IPS DF 19.7 (cell line): Measurements from ENCODE around the gene TUBA1A.
"Not testable (repeated sequence)": the region's sequence is repeated elsewhere in the genome, so short reads cannot be mapped to it uniquely, and the experiment has no call there.

ENCODE experiments used
- DNase-seq: peaks from one replicate; pipeline ENCODE4 v3.0.0-alpha.2; 2013; ENCODE audit warnings: low read depth, low spot score

The TUBA1A gene

GRCh38 chr12:49201595-49202295, 12.9 kb upstream of the TUBA1A start:
- DNase-seq, result no peak

GRCh38 chr12:49200919-49201594, 12.2 kb upstream of the TUBA1A start:
- DNase-seq, result no peak

DNA sequence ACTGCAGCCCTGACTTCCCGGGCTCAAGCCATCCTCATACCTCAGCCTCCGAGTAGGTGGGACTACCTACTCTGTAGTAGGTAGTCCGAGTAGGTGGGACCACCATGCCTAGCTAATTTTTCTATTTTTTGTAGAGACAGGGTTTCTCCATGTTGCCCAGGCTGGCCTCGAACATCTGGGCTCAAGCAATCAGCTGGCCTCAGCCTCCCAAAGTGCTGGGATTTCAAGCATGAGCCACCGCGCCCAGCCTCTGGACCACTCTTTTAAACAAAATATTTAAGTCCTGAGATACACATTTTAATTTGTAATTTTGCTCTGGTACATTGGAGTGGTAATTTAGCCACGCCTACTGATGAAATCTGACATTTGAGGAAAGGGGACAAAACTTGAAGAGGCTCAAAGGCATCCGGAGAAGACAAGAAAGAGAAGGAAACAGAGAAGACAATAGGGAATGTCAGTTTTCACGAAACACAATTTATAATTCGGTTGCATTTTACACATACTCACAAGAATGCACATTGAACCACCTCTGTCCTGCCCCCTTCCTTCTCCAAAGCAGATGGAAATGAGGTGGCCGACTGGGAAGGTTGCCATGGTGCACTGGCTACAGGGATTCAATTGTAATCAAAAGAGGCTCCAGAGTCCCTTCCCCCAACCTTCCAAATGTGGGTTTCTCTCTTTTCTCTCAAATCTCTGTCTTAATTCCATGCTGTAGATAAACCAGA, 9.7 kb upstream of the TUBA1A start:
- no peak for DNase-seq

GRCh38 chr12:49197256-49197655, 8.4 kb upstream of the TUBA1A start:
- no peak for DNase-seq

DNA sequence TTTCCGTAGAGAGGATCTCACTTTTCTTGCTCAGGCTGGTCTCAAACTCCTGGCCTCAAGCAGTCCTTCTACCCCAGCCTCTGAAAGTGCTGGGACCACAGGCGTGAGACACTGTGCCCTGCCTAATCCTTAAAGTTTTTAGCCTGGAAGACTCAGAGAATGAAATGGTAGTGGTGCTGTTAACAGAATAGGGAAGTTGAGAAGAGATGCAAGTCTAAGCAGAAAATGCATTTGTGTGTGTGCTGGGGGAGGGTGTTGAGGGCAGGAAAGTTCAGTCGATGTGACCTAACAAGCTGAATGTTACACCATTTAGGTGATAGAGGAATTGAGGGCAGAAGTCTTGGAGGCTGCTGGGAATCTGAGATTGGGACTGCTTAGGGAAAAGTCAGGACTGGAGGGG, 6.9 kb upstream of the TUBA1A start:
- DNase-seq, result no peak

DNA sequence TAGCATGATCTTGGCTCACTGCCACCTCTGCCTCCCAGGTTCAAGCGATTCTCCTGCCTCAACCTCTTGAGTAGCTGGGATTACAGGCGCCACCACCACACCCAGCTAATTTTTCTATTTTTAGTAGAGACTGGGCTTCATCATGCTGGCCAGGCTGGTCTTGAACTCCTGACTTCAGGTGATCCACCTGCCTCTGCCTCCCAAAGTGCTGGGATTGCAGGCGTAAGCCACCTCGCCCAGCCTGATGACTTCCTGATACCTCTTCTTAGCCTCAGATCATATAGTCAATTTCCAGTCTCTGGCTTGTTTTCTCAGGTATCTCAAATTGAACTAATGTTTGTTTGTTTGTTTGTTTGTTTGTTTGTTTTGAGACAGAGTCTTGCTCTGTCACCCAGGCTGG, 4.9 kb upstream of the TUBA1A start:
- DNase-seq, result not testable (repeated sequence)

DNA sequence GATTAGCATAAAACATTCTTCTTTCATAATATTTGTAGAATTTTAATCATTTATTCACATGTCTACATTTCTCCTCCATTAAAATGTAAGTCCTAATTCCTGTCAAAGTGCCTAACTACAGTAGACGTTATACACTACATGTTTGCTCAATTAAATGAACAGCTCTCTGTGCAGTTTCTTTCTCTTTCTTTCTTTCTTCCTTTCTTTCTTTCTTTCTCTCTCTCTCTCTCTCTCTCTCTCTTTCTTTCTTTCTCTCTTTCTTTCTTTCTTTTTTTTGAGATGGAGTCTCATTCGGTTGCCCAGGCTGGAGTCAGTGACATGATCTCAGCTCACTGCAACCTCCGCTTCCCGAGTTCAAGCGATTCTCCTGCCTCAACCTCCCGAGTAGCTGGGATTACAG, 2.6 kb upstream of the TUBA1A start:
- DNase-seq, result not testable (repeated sequence)

DNA sequence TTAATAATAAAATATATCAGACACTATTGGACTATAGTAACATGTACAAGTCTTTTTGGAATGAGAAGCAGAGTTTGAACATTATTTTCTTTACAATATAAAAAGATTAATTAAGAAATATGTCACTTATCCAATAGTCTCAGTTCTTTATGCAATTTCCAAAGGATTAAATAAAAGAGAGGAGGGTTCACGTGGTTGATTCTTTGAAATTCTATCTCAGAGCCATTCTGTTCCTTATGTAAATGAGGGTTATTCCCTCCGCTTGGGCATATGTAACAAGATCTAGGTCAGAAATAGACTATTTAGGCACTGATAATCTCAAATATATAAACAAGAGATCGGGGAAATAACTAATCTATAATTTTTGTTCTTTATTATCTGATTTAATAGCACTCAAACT, 2.1 kb upstream of the TUBA1A start:
- no peak for DNase-seq

DNA sequence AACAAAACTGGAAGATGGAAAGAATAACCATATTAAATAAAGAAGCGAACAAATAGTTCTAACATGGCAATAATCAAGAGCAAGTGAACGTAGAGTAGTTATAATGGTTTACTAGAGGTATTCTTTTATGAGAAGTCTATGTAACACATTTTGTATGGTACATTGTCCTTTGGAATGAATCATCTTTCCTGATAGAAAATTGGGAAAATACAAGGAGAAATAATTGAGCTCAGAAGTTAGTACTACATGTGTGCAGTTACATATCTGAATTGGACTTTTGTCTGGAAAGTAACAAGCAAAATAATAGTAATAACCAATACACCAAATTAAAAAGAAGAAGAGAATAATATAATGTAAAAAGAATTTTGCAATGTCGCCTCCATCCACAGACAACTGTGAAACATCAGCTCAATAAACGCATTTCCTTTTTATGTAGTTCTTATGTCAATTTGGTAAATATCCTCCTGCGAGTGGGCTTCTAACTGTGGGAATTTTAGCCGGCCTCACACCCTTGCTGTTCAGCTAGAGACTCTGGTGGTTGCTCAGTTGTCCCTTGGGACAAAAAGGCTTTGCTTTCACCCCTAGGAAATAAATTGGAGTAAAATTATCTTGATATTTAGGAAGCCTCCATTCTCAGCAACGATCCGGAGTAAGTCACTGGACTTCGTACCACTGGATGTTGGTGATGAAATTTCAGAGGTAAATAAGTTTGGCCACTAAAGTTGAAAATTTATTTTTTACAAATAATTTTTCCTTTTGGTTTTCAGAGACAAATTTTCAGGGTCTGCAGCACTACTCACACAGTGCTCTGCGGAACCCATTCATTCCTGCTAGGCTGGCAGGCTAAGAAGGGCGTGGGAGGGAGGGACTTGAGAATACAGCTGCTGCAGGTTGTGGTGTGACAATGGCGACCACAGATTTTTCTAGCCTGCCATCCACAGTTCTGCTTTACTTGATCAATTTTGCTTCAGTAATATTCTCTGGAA, 1.1 kb upstream of the TUBA1A start:
- no peak for DNase-seq

GRCh38 chr12:49188201-49188915, 522 bp downstream of the TUBA1A start:
- no peak for DNase-seq

- DNase-seq, result no peak
Measured at GRCh38 chr12:49187184-49187583, 1.7 kb downstream of the TUBA1A start.

- not testable (repeated sequence) for DNase-seq
Measured at GRCh38 chr12:49186307-49186706, 2.6 kb downstream of the TUBA1A start.

DNA sequence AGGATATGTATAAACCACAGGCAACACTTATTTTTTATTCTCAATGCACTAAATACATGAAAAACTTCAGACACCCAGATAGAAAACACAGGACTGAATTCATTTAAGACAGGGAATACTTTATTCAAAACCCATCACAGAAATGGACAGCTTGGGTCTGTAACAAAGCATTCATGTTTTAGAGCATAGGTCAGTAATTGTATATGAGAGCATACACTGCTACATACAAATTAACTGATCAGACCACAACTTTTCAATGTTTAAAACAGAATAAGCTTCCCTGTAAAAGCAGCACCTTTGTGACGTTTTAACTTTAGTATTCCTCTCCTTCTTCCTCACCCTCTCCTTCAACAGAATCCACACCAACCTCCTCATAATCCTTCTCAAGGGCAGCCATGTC, 4.2 kb downstream of the TUBA1A start:
- DNase-seq, result not testable (repeated sequence)

GRCh38 chr12:49183214-49183950, 5.5 kb downstream of the TUBA1A start:
- not testable (repeated sequence) for DNase-seq

- DNase-seq, result no peak
Measured at GRCh38 chr12:49174218-49174617, 14.7 kb downstream of the TUBA1A start.

DNA sequence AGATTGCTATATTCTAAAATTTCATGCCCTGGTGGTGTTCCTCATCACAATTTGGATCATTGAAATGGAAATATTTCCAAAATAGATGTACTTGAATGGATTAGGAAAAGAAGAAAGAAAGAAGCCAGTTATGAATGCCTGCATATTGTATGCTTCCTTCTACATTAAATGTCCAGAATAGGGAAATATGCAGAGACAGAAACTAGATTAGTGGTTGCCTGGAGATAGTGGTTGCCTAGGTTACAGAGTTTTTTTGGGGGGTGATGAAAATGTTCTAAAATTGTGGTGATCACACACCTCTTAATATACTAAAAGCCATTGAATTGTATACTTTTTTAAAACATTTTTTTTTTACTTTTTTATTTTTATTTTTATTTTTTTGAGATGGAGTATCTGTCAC, 18.0 kb downstream of the TUBA1A start:
- no peak for DNase-seq

GRCh38 chr12:49165114-49165513, 23.8 kb downstream of the TUBA1A start:
- DNase-seq, result no peak

DNA sequence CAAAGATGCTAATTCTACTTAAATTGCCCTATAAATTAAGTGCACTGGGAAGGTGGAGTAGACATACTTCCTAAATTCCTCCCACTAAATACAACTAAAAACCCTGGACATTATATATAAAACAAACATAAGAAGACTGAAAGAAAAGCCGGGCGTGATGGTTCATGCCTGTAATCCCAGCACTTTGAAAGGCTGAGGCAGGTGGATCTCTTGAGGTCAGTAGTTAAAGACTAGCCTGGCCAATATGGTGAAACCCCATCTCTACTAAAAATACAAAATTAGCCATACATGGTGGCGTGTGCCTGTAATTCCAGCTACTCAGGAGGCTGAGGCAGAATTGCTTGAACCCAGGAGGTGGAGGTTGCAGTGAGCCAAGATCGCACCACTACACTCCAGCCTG, 27.0 kb downstream of the TUBA1A start:
- not testable (repeated sequence) for DNase-seq

DNA sequence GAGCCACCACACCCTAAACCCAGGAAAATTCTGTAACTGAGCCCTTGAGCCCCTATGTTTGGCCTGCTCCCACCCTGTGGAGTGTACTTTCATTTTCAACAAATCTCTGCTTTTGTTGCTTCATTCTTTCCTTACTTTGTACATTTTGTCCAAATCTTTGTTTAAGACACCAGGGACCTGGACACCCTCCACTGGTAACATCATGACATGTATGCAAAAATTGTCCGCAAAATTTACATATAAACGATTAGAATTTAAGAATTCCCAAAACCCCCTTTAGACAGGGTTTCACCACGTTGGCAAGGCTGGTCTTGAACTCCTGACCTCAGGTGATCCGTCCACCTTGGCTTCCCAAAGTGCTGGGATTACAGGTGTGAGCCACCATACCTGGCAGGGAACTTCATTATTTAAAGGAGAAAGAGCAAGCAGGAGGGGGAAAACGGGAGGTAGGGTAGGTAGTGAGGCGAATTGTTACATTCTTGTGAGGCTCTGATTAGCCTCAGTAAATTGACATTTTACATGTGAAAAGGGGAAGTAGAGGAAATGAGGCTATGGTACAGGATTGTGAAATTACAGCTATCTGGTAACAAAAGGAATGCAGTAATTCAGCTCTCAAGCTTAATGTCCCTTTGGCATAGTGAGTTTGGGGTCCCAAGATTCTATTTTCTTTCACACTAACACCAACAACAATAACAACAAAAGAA, 27.6 kb downstream of the TUBA1A start:
- no peak for DNase-seq

DNA sequence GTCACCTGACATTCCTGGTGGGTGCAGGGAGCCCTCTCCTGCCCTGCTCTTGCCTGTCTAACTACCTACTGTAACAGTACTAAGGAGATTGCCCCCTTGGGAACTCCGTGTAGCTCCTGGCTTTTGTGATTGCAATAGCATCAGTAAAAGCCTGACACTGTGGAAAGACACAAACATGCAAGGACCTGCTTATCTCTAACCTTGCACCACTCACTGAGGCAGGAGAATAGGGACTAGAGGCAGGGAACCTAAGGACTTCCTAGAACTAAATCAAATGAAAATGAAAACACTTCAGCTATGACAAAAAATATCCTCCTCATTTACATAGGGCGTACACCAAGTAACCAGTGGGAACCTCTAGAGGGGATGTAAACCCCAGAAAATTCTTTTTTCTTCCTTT, 28.5 kb downstream of the TUBA1A start:
- DNase-seq, result no peak
